ENCODE results near the gene RABGAP1L.
"Not testable (repeated sequence)": the region's sequence is repeated elsewhere in the genome, so short reads cannot be mapped to it uniquely, and the experiment has no call there.

Gene RABGAP1L

DNA sequence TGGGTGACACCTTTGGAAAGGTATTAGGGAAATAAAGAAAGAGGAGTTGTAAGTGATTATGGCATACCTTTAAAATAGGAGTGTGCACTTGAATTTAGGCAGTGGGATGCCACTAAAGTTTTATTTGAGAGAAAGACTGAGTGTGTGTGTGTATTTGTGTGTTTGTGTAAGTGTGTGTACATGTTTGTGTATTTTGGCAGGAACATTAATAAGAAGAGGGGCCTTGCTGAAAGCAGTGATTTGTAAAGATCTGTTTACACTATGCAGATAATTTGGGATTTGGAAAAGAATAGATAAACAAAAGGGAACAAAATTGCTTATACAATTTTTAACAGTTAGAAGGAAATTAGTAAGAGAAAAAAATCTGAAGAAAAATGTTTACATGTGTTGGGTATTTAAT lies 409.2 kb downstream of the RABGAP1L start:
- TF ChIP-seq, protein P1, sequence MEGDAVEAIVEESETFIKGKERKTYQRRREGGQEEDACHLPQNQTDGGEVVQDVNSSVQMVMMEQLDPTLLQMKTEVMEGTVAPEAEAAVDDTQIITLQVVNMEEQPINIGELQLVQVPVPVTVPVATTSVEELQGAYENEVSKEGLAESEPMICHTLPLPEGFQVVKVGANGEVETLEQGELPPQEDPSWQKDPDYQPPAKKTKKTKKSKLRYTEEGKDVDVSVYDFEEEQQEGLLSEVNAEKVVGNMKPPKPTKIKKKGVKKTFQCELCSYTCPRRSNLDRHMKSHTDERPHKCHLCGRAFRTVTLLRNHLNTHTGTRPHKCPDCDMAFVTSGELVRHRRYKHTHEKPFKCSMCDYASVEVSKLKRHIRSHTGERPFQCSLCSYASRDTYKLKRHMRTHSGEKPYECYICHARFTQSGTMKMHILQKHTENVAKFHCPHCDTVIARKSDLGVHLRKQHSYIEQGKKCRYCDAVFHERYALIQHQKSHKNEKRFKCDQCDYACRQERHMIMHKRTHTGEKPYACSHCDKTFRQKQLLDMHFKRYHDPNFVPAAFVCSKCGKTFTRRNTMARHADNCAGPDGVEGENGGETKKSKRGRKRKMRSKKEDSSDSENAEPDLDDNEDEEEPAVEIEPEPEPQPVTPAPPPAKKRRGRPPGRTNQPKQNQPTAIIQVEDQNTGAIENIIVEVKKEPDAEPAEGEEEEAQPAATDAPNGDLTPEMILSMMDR (IDR thresholded peaks at IDR 0.05; ENCODE audit: low read depth, low read length, missing control alignments) = no peak
- DNase-seq (ENCODE audit: extremely low read depth, low read depth) = no peak
- no peak overlapping the region for H3K4me3 ChIP-seq (replicated peaks; ENCODE audit: low read depth, low read length)

DNA sequence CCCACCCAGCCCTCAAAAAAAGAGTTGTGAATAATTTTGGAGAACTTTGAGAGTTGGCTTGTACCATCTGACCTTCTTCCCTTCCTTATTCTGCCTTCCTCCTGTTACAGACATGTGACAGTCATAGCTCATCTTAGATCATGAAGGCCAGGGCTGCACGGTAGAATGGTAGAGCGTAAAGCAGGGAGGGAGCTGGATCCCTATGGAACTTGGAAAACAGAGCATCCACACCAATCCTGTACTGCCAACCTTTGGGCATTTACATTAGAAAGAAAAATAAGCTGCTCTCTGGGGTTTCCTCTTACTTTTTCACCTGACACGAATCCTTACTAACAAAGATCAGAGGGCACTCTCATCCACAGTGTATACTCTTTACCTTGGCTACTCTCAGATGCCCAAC lies 409.9 kb downstream of the RABGAP1L start:
- H3K4me3 ChIP-seq (replicated peaks; ENCODE audit: low read depth, low read length) = no peak overlapping the region
- TF ChIP-seq, protein P1 (IDR thresholded peaks at IDR 0.05; ENCODE audit: low read depth, low read length, missing control alignments) = no peak
- DNase-seq (ENCODE audit: extremely low read depth, low read depth) = no peak

DNA sequence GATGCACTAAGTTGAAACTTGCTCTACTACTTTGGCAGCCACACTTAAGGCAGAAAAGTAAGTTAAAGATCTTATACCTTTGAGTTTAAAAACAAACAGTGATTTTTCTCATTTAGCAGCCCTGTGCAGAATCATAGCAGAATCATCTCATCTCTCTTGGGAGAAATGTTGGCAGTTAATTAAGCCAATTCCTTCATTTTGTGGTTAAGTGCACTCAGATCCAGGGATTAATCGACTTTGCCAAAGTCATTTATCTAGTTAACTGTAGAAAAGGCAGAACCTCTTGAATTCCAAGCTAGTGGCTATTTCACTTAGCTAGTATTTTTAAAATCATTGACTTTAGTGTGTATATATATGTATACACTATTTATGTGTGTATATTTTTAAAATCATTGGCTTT lies 413.5 kb downstream of the RABGAP1L start:
- H3K4me3 ChIP-seq (replicated peaks; ENCODE audit: low read depth, low read length) = no peak overlapping the region
- TF ChIP-seq, protein P1 (IDR thresholded peaks at IDR 0.05; ENCODE audit: low read depth, low read length, missing control alignments) = no peak
- no peak for DNase-seq (ENCODE audit: extremely low read depth, low read depth)

DNA sequence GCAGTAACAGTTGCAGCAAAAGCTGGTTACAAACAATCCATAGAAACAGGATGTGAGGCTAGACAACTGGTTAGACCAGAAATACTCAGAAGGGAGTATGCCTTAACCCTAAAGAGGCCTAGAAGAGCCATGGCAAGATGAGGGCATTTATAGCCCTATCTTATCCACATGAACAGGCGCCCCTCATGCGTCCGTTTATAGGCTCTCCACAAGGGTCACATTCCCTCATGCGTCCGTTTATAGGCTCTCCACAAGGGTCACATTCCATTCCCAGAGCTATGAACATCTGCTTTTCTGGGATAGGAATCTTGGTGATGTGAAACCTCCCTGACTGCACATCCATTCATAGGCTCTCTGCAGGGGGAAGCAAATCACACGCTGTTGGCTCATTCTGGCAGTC lies 416.8 kb downstream of the RABGAP1L start:
- not testable (repeated sequence) for DNase-seq (ENCODE audit: extremely low read depth, low read depth); H3K4me3 ChIP-seq (replicated peaks; ENCODE audit: low read depth, low read length)

DNA sequence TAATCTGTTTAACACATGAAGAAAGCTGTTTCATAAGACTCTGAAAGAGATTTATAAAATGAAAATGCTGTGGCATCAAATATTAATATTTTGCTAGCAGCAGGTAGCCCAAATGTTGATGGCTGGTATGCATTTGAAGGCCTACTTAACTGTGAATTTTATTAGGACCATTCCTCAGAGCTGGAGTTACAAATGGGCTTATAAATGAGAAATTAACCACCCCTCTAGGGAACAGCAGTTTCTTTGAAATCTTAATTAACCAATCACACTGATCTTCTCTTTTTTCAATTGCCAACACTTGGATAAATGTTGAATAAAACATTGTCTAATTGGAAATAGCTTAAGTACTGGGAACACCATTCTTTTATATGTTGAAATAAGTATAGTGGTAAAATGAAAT lies 418.4 kb downstream of the RABGAP1L start:
- DNase-seq (ENCODE audit: extremely low read depth, low read depth) = no peak
- TF ChIP-seq, protein P1 (IDR thresholded peaks at IDR 0.05; ENCODE audit: low read depth, low read length, missing control alignments) = no peak
- H3K4me3 ChIP-seq (replicated peaks; ENCODE audit: low read depth, low read length) = no peak overlapping the region

DNA sequence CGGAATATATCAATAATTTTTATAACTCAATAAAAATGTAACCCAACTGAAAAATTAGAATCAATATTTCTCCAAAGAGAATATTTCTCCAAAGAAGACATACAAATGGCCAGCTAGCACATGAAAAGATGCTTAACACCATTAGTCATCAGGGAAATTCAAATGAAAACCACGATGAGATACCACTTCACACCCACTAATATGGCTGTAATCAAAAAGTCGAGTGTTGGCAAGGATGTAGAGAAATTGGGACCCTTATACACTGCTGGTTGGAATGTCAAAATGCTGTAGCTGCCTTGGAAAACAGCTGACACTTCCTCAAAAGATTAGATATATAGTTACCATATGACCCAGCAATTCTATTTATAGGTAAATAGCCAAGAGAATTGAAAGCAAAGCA lies 421.5 kb downstream of the RABGAP1L start:
- TF ChIP-seq, protein P1 (IDR thresholded peaks at IDR 0.05; ENCODE audit: low read depth, low read length, missing control alignments) = no peak
- DNase-seq (ENCODE audit: extremely low read depth, low read depth) = no peak
- H3K4me3 ChIP-seq (replicated peaks; ENCODE audit: low read depth, low read length) = no peak overlapping the region

DNA sequence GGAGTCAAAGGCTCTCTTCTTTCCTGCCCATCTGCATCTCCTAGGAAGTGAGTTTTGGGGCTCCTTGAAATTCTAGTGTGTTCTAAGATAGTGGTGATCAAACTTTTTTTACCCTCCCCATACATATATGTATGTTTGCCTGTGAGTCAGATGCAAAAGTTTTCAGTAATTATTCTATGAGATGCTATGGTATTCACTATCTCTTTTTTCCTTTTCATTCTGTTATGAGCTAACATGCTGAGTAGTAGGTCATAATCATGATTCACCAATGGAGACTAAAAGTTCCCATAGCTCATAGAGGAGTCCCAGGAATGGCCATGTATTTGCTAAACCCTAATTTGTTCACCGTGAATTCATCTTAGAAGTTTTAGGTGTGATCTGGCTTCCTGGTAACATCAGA lies 424.0 kb downstream of the RABGAP1L start:
- DNase-seq (ENCODE audit: extremely low read depth, low read depth) = no peak
- H3K4me3 ChIP-seq (replicated peaks; ENCODE audit: low read depth, low read length) = no peak overlapping the region
- TF ChIP-seq, protein P1 (IDR thresholded peaks at IDR 0.05; ENCODE audit: low read depth, low read length, missing control alignments) = no peak

All from HFF-Myc (cell line).